HG02840 (cell line): Measurements from ENCODE around the gene UNC13D.
"Not testable (repeated sequence)": the region's sequence is repeated elsewhere in the genome, so short reads cannot be mapped to it uniquely, and the experiment has no call there.

Experiments used
- ATAC-seq: cut with Tn5 transposase; IDR thresholded peaks from one replicate; pipeline ENCODE4 v1.9.1; 2021; ENCODE audit warnings: mild to moderate bottlenecking, moderate library complexity, moderate number of reproducible peaks; ENCODE audit not compliant: unreplicated experiment, low FRiP score

Gene UNC13D

DNA sequence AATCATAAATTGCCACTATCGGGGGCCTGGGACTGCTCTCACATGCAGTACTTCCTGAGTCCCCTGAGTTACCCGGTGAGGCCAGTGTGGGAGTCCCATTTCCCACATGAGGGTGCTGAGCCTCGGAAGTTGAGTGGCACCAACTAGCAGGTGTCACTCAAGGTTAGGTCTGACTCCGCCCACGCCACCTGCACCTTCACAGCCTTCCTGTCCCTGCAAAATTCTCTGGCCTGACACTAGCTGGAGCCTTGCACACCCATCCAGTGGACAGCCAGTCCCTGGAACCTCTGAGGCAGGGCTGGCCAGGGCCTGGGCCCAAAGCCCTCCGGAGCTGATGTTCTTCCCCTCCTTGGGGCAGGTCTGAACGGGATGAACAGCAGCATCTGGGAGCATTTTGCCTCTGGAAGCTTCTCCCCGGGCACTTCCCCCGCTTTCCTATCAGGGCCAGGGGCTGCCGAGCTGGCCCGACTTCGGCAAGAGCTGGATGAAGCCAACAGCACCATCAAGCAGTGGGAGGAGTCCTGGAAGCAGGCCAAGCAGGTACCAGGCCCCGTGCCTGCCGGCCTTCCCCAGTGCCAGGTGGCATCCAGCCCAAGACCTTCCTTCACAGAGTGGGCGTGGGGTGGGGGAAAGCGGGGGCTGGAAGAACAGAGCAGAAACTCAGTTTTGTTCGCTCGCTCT, 21.9 kb downstream of the UNC13D start:
- ATAC-seq, result no peak

DNA sequence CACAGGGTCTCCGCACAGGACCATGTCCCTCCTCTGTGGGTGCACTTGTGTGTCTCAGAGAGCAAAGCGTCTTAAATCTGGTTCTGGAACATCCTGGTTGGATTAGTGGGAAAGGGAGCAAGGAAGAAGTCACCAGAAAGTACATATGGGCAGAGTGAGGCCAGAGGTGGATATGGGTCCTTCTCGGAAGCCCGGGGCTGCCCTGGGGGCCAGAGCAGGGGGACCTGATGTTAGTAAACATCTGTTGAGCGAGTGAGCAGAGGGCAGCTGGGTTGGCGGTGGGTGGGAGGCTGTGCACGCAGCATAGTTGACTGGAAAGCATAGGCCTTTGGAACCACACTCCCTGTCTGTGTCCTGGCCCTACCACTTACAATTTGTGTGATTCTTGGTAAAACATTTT, 22.7 kb downstream of the UNC13D start:
- ATAC-seq, result no peak

DNA sequence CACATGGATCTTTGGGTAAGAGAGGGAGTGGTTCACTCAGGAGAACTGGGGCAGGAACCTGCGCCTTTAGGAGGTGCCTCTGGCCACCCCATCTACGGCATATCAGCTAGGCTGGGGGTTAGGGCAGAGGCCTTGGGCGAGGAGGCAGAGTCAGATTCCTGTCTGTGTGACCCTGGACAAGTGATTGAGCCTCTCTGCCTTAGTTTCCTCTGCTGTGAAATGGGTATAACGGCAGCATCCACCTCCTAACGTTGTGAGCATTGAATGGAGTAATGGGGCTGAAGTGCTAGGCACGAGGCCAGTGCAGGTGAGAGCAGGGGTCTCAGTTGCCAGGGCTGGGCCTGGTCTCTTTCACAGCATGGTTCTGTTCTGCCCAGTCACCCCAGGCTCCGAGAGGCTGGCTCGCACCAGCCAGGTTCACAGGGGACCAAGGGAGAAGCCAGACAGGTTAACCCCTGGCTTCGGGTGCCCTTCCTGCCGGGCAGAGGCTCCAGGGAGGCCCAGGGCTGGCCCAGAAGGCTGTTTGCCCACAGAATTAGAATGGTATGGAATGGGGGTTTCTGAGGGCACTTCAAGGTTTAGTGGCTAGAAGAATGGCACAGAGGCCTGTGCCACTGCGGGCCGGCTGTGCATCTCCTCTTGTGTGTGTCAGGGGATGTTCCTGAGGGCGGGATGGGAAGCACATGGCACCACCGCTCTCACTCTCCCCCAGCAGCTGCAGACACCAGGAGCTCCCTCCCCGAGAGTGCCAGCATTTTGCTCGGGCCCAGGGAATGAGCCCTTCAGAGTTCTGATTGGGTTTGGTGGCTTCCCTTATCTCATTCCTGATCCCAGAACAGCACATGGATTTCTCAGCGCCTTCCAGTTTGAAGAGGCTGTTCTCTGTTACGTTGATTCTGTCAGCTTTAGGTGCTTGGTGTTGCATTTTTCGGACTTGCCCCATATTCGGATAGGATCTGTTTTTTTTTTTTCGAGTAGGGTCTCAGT, 23.8 kb downstream of the UNC13D start:
- no peak for ATAC-seq

DNA sequence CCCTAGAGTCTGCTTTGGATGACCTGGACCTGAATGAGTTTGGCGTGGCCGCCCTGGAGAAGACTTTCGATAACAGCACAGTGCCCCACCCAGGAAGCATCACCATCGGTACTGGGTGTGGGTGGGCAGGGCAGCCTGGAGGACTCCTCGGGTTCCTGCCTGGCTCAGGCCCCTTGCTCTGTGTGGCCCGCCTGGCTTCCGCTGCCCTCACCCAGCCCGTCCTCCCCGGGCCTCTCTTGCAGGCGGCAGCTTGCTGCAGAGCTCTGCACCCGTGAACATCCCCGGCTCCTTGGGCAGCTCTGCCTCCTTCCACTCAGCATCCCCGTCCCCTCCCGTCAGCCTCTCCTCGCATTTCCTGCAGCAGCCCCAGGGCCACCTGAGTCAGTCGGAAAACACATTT, 24.5 kb downstream of the UNC13D start:
- ATAC-seq, result no peak

DNA sequence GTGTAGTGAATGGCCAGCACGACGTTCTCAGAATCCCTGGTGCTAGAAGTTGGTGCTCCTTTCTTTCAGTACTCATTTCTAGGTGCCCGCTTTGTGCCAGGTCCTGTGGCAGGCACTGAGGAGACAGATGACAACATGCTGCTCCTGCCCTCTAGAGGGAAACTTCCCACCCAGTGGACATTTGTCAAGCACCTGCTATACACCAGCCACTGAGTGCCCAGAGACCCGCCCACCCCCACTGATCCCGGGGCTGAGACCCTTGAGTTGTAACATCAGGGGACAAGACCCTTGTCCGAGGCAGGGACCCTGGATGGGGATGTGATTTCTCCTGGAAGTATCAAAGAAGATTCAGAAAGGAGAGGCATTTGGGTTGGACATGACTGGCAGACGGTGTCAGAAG, 25.1 kb downstream of the UNC13D start:
- ATAC-seq, result no peak

DNA sequence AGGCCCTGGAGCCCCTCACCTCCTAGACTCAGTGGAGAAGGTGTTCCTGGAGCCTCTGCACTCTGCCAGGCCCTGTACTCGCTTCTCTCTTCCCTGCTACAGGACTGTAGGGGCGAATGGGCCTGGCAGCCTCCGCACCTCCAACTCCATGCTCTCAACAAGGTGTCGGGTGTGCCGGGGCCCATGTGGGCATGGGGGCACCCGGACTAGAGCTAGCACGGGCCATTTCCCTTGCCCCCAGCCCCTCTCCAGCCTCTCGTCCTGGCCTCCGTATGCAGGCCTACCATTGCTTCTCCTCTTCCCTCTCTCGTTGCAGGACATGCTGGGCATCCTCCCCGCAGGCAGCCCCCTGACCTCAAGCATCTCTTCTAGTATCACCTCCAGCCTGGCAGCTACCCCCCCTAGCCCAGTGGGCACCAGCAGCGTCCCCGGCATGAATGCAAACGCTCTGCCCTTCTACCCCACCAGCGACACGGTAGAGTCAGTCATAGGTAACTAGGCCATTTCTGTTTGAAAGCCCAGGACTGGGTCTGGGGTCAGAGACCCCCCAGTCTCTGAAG, 25.8 kb downstream of the UNC13D start:
- no peak for ATAC-seq

DNA sequence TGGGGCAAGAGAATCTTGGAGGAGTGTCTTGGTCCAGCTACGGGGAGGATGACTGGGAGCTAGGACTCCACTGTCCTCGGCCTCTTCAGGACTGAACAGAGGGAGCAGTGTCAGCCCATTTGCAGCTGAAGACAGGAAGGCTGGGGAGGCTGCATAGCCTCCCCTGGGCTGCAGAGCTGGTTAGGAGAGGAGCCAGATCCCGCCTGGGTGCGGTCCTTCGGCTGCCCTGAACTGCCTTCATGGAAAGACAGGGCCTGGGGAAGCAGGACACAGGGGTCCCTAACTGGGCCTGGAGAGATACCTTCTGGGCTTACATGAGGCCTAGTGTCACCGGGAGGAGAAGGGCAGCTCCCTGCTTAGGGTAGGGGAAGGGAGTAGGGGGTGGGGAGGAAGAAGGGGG, 26.6 kb downstream of the UNC13D start:
- no peak for ATAC-seq

DNA sequence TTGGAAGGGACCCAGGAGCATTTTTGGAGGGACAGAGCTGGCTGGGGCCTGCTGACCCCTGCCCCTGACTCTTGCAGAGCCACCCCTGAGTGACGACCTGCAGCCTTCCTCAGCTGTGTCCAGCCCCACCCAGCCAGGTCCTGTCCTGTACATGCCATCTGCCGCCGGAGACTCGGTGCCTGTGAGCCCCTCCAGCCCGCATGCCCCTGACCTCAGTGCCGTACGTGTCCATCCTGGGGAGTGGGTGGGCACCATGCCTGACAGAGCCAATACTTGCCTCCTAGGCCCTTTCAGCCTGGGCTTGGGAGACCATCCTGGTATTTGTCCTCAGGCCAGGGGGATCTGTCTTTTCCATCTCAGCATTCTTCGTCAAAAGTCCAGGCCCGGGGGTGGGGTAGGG, 27.5 kb downstream of the UNC13D start:
- no peak for ATAC-seq

DNA sequence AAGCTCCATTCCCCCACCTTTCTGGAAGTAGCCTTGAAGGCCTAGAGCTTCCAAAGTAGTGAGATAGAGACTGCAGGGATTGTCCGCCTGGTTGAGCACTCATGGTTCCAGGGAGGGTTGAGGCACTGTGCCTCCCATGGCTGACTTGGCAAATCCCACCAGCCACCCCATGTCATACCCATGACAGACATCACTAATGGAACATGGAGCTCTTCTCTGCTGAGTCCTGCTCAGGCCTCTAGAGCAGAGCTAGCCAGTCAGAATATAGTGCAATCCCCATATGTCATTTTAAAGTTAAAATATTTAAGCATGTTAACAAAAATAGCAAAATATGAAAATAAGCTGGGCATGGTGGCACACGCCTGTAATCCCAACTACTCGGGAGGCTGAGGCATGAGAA, 28.8 kb downstream of the UNC13D start:
- ATAC-seq, result no peak

DNA sequence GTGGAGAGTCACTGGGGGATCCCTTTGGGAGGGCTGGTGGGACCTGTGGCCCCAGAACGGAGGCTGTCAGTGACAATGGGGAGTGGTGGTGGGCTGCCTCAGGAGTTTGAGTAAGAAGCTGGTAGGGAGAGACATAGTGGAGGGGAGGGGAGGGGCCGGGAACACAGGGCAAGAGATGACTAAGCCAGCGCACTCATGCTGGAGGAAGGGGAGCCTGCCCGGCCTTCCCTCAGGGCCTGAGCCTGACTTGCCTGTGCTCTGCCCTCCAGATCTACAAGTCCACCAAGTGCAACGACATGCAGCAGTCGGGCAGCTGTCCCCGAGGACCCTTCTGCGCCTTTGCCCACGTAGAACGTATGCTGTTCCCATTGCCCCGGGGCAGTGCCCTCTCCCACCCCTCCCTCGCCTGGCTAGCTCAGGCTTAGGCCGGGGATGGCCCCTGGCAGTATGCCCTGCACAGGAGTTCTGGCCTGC, 29.3 kb downstream of the UNC13D start:
- ATAC-seq, result no peak

DNA sequence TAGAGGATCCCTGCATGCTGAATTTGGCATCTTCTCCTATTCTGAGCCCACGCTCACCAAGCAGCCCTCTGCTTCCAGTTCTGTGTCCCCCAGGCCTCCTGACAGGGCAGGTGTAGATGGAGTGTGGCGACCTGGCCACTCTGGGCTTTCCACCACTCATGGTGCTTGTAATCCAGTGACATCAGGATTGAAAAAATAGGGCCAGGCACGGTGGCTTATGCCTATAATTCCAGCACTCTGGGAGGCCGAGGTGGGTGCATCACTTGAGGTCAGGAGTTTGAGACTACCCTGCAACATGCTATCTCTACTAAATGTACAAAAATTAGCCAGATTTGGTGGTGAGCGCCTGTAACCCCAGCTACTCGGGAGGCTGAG, 30.2 kb downstream of the UNC13D start:
- ATAC-seq, result no peak

DNA sequence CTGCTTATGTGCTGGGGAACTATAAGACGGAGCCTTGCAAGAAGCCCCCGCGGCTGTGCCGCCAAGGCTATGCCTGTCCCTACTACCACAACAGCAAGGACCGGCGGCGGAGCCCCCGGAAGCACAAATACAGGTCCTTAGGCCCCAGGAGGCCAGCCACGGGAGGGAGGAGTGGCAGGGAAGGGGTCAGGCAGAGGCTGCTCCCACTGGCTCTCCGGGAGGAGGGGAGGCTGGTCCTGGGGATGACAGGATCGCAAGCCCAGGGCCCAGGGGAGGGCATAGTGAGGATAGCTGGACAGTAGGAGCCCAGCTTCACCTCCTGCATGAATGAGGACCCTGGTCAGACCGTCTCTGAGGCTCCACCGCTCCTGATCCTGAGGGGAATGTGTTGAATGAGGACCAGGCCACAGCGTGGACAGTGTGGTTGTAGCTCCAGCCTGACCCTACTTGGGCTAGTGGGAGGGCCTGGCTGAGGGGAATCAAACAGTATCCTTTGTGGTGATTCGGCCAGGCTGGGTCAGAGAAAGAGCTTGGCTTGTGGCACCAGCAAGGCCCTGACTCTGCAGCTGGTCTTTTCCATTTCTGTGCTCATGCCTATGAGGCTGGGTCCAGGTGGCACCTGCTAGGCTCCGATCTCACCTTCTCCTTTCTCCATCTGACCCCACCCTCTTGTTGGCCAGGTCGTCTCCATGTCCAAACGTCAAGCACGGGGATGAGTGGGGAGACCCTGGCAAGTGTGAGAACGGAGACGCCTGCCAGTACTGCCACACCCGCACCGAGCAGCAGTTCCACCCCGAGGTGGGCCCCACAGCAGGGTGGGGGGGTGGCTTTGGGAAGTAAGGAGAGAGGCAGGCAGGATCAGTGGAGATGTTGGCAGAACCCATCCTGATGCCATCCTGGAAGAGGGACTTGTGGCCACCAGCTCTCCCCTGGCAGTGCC, 30.9 kb downstream of the UNC13D start:
- ATAC-seq, result no peak

DNA sequence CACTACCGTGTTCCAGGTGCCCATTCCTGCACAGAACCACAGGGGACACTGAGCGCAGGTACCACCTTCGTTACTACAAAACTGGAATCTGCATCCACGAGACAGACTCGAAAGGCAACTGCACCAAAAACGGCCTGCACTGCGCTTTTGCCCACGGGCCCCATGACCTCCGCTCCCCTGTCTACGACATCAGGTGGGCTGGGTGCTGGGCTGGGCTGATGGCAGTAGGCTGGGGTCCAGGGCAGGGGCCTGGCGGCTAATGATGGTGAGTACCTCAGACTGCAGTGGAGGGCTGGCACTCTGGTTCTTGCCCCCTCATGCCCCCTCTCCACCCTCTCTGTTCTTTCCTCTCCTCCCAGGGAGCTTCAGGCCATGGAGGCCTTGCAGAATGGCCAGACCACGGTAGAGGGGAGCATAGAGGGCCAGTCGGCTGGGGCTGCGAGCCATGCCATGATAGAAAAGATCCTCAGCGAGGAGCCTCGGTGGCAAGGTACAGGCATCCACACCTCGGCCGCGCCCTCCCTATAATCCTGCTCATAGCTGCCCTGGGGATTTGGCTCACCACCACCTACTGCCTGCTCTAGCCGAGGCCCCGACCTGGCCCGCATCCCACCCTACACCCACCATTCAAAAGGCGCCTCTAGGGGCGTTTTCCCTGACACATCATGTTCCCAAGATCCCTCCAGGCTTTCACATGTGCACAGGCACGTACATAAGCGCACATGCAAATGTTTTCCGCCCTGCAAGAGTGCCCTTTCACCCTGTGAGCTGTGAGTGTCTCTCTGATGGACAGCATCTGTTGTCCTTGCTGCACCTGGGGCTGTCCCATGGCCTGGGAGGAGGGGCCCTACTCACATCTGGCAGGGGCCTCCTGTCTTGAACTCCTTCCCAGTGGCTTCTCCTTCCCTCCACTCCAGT, 31.8 kb downstream of the UNC13D start:
- ATAC-seq, result no peak

DNA sequence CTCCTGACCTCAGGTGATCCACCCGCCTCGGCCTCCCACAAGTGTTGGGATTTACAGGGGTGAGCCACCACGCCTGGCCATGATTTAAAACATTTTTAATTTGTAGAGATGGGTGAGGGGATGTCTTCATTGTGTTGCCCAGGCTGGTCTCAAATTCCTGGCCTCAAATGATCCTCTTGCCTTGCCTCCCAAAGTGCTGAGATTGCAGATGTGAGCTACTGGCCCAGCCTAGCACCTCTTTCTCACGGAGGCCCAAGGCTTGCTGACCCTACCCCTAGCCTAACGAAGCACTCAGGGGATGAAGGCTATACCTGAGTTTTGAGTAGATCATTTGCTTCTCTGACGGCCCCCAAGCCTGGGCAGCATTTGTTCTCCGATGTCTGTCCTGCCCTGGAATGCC, 33.0 kb downstream of the UNC13D start:
- no peak for ATAC-seq

DNA sequence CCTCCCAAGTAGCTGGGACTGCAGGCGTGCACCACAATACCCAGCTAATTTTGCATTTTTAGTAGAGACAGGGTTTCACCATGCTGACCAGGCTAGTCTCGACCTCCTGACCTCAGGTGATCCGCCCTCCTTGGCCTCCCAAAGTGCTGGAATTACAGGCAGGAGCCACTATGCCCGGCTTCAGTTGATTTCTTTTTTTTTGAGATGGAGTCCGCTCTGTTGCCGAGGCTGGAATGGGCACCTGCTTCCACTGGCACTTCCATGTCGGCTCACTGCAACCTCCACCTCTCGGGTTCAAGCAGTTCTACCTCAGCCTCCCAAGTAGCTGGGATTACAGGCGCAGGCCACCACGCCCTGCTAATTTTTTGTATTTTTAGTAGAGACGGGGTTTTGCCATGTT, 33.4 kb downstream of the UNC13D start:
- not testable (repeated sequence) for ATAC-seq

DNA sequence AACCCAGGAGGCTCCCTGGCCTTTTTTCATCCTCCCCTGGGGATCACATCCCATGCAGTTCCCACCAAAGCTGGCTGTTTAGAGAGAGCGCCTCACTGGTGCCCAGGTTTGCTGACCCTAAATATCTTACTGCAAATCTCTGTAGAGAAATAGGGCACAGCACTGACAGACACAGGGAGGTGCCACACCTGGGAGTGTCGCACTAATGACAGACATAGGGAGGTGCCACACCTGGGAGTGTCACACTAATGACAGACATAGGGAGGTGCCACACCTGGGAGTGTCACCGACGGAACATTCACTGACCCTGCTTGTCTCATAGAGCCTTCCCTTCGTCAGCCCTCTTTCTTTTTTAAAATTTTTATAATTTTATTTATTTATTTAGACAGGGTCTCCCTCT, 34.0 kb downstream of the UNC13D start:
- ATAC-seq, result no peak

DNA sequence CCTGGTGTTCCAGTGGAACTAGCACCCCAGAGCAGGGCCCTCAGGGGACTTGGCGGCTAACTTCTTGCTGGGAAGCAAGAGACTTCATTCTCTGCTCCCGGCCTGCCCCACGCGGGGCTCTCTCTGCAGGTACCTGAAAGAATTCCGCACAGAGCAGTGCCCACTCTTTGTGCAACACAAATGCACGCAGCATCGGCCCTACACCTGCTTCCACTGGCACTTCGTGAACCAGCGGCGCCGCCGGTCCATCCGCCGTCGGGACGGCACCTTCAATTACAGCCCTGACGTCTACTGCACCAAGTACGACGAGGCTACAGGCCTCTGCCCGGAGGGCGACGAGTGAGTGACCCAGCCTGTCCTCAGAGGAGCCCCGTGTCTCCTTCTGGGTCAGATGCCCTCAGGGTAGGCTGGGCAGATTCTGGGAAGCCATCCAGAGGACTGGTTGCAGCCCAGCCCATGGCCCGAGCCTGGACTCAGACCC, 34.5 kb downstream of the UNC13D start:
- ATAC-seq, result no peak

DNA sequence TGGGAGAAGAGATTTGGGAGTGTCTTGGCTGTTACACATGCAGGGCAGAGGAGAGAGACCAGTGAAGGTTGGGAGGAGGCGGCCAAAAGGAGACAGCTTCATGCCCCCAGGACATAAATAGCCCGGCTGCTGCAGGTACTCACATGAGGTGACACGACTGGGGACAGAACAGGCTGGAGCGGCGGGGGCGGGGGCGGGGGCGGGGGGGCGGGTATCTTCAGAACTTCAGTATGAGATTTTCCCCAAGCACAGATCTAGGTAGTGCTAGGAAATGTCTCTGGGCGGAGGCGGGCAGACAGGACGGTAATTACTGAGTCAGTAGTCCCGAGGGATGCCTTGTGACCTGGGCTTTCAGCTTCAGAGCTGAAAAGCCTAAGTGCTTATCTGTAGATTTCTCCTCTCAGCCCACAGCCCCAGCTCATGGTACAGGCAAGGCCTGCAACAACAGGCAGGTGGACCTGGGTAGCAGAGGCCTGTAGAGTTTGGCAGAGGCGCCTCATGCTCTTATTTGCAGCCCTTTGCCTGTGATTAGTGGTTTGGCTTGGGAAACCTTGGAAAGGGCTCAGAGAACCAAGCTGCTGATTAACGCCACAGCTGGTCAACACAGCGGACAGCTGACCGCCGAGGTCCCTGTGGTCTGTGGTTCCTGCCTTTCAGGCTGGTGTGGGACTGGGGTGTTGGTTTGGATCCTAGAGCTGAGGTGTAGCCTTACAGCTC, 35.1 kb downstream of the UNC13D start:
- no peak for ATAC-seq

DNA sequence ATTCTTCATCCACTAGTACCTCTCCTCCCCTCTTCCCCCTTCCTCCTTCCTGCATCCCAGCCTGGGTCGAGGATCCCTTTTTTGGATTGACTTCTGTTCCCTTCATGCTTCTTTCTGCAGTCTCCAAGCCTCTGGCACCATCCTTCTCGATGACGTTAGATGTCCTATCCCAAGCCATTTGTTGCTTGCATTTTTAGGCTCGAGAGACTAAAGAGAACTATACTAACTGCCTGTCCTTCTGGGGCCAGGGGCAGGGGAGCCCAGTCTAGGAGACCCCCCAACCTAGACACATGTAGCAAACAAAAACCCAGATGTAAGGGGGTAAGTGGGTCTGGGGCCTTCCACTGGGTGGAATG, 35.7 kb downstream of the UNC13D start:
- ATAC-seq, result no peak
